Keratinocyte (primary cell): ENCODE data around the gene CTNND2. TPM values are rescaled to one million over a fixed set of nuclear protein-coding genes. Genes with fewer than 3 reads are reported as not detected.

Source experiments
- DNase-seq: peaks from one replicate; pipeline ENCODE4 v3.0.0-alpha.2; 2011; ENCODE audit warnings: low read depth, missing footprints, low spot score
- FAIRE-seq: peaks from 2 replicates; lab custom pipeline; 2011; peaks lifted over from hg19 to GRCh38; lab: Jason Lieb, UNC
- H2AFZ ChIP-seq: 2 replicates; pipeline ENCODE4 v1.6.0; 2012; ENCODE audit warnings: low read length, control low read depth, inconsistent platforms; ENCODE audit not compliant: control insufficient read depth
- H3K27ac ChIP-seq: 2 replicates; pipeline ENCODE4 v1.5.1; 2011; ENCODE audit warnings: low read length; ENCODE audit not compliant: control insufficient read depth, insufficient read depth
- H3K27me3 ChIP-seq: 3 replicates; pipeline ENCODE4 v1.6.0; 2011; ENCODE audit warnings: low read length; ENCODE audit not compliant: control insufficient read depth, insufficient read depth; ENCODE audit errors: extremely low read depth
- H3K36me3 ChIP-seq, 2 experiments: 2 replicates in 1 of 2; 3 replicates in 1 of 2; pipeline ENCODE4 v1.5.1; 2011; ENCODE audit warnings: low read length in 2 of 2, mild to moderate bottlenecking in 1 of 2; ENCODE audit not compliant: control insufficient read depth in 2 of 2, insufficient read depth in 2 of 2; ENCODE audit errors: extremely low read depth in 1 of 2
- H3K4me1 ChIP-seq: 3 replicates; pipeline ENCODE4 v1.5.1; 2011; ENCODE audit warnings: low read length; ENCODE audit not compliant: control insufficient read depth, insufficient read depth; ENCODE audit errors: extremely low read depth
- H3K4me2 ChIP-seq: 3 replicates; pipeline ENCODE4 v1.6.0; 2011; ENCODE audit warnings: low read depth, low read length; ENCODE audit not compliant: control insufficient read depth, insufficient read depth; ENCODE audit errors: extremely low read depth
- H3K4me3 ChIP-seq, 3 experiments: fragments of 200-600 bp in 1 of 3; sonication (generic) in 1 of 3; 2 replicates in 2 of 3; 3 replicates in 1 of 3; pipeline ENCODE4 v1.5.1; 2011 to 2016; ENCODE audit warnings: low read length in 3 of 3, mild to moderate bottlenecking in 3 of 3, control low read depth in 2 of 3, inconsistent platforms in 1 of 3, low read depth in 1 of 3, mixed read lengths in 1 of 3, mixed run types in 1 of 3, moderate library complexity in 1 of 3; ENCODE audit not compliant: control insufficient read depth in 2 of 3, insufficient read depth in 2 of 3; ENCODE audit errors: extremely low read depth in 1 of 3
- H3K79me2 ChIP-seq: 2 replicates; pipeline ENCODE4 v1.6.0; 2012; ENCODE audit warnings: low read length; ENCODE audit not compliant: control insufficient read depth, insufficient read depth
- H3K9ac ChIP-seq: 3 replicates; pipeline ENCODE4 v1.6.0; 2011; ENCODE audit warnings: low read length; ENCODE audit not compliant: control insufficient read depth, insufficient read depth; ENCODE audit errors: extremely low read depth
- H3K9me1 ChIP-seq: 3 replicates; pipeline ENCODE4 v1.6.0; 2011; ENCODE audit warnings: low read length; ENCODE audit not compliant: control insufficient read depth, insufficient read depth; ENCODE audit errors: extremely low read depth
- H3K9me3 ChIP-seq: 2 replicates; pipeline ENCODE4 v1.5.1; 2012; ENCODE audit warnings: low read depth, low read length; ENCODE audit not compliant: control insufficient read depth
- H4K20me1 ChIP-seq: 3 replicates; pipeline ENCODE4 v1.6.0; 2011; ENCODE audit warnings: low read length; ENCODE audit not compliant: control insufficient read depth, insufficient read depth; ENCODE audit errors: extremely low read depth
- CTCF ChIP-seq, 3 experiments: IDR thresholded peaks in 1 of 3; conservative IDR thresholded peaks in 1 of 3; optimal IDR thresholded peaks in 1 of 3; 2 replicates in 2 of 3; 3 replicates in 1 of 3; pipeline versions ENCODE3 to v1.5.1; 2011; ENCODE audit warnings: low read length in 3 of 3, mild to moderate bottlenecking in 3 of 3, moderate library complexity in 2 of 3, control low read depth in 1 of 3, inconsistent platforms in 1 of 3; ENCODE audit not compliant: insufficient read depth in 2 of 3; ENCODE audit errors: extremely low read depth in 1 of 3
- EZH2 ChIP-seq: IDR thresholded peaks from one replicate; pipeline ENCODE4 v1.6.1; 2012; ENCODE audit warnings: inconsistent platforms, mild to moderate bottlenecking, low read length, moderate library complexity
- dilution Hi-C: fragments of 300-500 bp; cut with MboI; formaldehyde crosslinking; loops from one replicate; pipeline ENCODE4 v1.7.0; 2020; ENCODE audit warnings: low sequenced_read_pairs; ENCODE audit not compliant: extremely low pct_ligation_motif_present
- polyA plus RNA-seq, 5 experiments: library from polyadenylated mRNA; depleted of rRNA in 3 of 5; stranded (reverse) in 3 of 5; stranded (forward) in 1 of 5; unstranded in 1 of 5; fragments of >200 nt; gene quantifications; 1 replicate in 1 of 5; 2 replicates in 3 of 5; 3 replicates in 1 of 5; pipeline versions ENCODE4 v1.2.1 to v1.2.3, GENCODE V29; 2011 to 2012; ENCODE audit warnings: missing spikeins in 2 of 5, low read depth in 1 of 5, low replicate concordance in 1 of 5

The CTNND2 gene
- polyA plus RNA-seq, 1 donor (not counting 4 experiments of a cell fraction or from before 2014, with no cell fraction given), result not detected

DNA sequence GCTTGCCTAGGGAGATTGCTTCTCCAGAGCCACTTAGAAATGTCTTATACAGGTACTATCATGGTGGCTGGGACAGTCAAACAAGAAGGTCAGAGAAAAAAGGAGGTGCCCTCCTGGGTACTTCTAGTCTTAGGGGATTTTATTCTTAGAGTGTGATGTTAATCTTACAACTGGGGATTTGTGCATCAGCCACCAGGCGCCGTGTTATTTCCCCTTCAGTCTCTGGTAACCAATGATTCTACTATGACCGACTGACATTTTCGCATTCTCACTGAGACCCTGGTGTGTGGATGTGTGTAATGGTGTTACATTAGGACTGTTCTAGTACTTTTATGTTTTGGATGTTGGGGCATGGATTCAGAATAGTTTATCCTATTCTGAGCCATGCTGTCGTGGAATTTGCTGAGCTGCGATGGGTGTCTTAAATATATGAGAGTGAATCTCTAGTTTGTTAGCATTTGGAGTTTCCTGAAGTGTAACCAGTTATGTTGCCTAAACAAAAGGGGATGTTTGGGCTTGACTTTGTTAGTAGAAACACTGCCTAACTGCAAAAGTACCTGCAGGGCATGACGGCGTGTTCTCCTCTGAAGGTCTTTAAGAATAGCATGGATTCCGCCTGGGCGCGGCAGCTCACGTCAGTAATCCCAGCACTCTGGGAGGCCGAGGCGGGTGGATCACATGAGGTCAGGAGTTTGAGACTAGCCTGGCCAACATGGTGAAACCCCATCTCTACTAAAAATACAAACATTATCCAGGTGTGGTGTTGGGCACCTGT is 968.0 kb downstream of the CTNND2 start:
- H3K27ac ChIP-seq, result no peak overlapping the region
- H3K9me1 ChIP-seq, result no peaks in the 10 kb centered on the region
- H3K4me1 ChIP-seq, result no peaks in the 10 kb centered on the region
- no peaks in the 10 kb centered on the region for H3K79me2 ChIP-seq
- TF ChIP-seq CTCF (optimal IDR thresholded peaks at IDR 0.05 in 1 of 3, IDR thresholded peaks at IDR 0.05 in 1 of 3, conservative IDR thresholded peaks at IDR 0.05 in 1 of 3; ENCODE audit: extremely low read depth in 1 of 3, insufficient read depth in 2 of 3, low read length in 3 of 3) (no peak), EZH2 (no peak)
- no peaks in the 10 kb centered on the region for H3K36me3 ChIP-seq
- H3K4me3 ChIP-seq, result no peak overlapping the region
- H2AFZ ChIP-seq, result no peak overlapping the region
- H4K20me1 ChIP-seq, result no peaks in the 10 kb centered on the region
- no peaks in the 10 kb centered on the region for H3K27me3 ChIP-seq
- H3K9ac ChIP-seq, result no peak overlapping the region
- no peak for DNase-seq
- dilution Hi-C loops, result no loop called here
- no peaks in the 10 kb centered on the region for H3K9me3 ChIP-seq
- no peak for FAIRE-seq
- H3K4me2 ChIP-seq, result no peak overlapping the region

GRCh38 chr5:10935536-10935935 is 968.7 kb downstream of the CTNND2 start:
- no peaks in the 10 kb centered on the region for H3K9me1 ChIP-seq
- no peaks in the 10 kb centered on the region for H3K79me2 ChIP-seq
- no peak overlapping the region for H2AFZ ChIP-seq
- FAIRE-seq (no peak), DNase-seq (no peak)
- dilution Hi-C loops, result no loop called here
- no peaks in the 10 kb centered on the region for H3K4me1 ChIP-seq
- H3K4me3 ChIP-seq, result no peak overlapping the region
- H3K27ac ChIP-seq, result no peak overlapping the region
- H3K4me2 ChIP-seq, result no peak overlapping the region
- TF ChIP-seq EZH2, result no peak
- TF ChIP-seq CTCF (optimal IDR thresholded peaks at IDR 0.05 in 1 of 3, IDR thresholded peaks at IDR 0.05 in 1 of 3, conservative IDR thresholded peaks at IDR 0.05 in 1 of 3; ENCODE audit: extremely low read depth in 1 of 3, insufficient read depth in 2 of 3, low read length in 3 of 3), result no peak
- no peaks in the 10 kb centered on the region for H3K9me3 ChIP-seq
- no peaks in the 10 kb centered on the region for H3K36me3 ChIP-seq
- H4K20me1 ChIP-seq, result no peaks in the 10 kb centered on the region
- no peaks in the 10 kb centered on the region for H3K27me3 ChIP-seq
- no peak overlapping the region for H3K9ac ChIP-seq
